A549 (cell line): Measurements from ENCODE around the gene FOXS1. TPM values are rescaled to one million over a fixed set of nuclear protein-coding genes. Genes with fewer than 3 reads are reported as not detected.

ENCODE experiments used
- ATAC-seq, 2 experiments: fragments of 200-7000 bp in 1 of 2; fragments of >200 bp in 1 of 2; cut with Nextera tagmentation in 1 of 2; cut with Tn5 transposase in 1 of 2; 3 replicates each; pipeline versions ENCODE4 v1.8.0 to v1.9.1; 2018 to 2020; ENCODE audit warnings: mild to moderate bottlenecking in 1 of 2, moderate library complexity in 1 of 2
- CTCF ChIA-PET: fragments of 300-600 bp; sonication (Branson Sonifier 250); formaldehyde crosslinking; extraction: SDS; loops from one replicate; lab custom pipeline; 2021; ENCODE audit warnings: antibody characterized with exemption, inconsistent platforms; lab: Yijun Ruan, JAX
- POLR2A ChIA-PET: fragments of 350-600 bp; formaldehyde crosslinking; extraction: SDS; loops from one replicate; lab custom pipeline; 2021; ENCODE audit warnings: antibody characterized with exemption, inconsistent platforms; lab: Yijun Ruan, JAX
- DNase-seq, 2 experiments: peaks; one replicate each; pipeline versions ENCODE4 v3.0.0 to v3.0.0-alpha.2; 2011 to 2016; ENCODE audit warnings: low read depth in 1 of 2, low spot score in 1 of 2
- FAIRE-seq: peaks from 2 replicates; lab custom pipeline; 2011; peaks lifted over from hg19 to GRCh38; lab: Jason Lieb, UNC
- H3K27ac ChIP-seq, 2 experiments: fragments of >200 bp; sonication (Bioruptor Twin); formaldehyde crosslinking; 3 replicates each; pipeline ENCODE4 v1.5.1; 2016 to 2017
- H3K4me1 ChIP-seq: fragments of >200 bp; sonication (Bioruptor Twin); formaldehyde crosslinking; 3 replicates; pipeline ENCODE4 v1.6.1; 2016
- H3K4me2 ChIP-seq: fragments of >200 bp; sonication (Bioruptor Twin); formaldehyde crosslinking; 3 replicates; pipeline ENCODE4 v1.6.1; 2016
- H3K4me3 ChIP-seq: fragments of >200 bp; sonication (Bioruptor Twin); formaldehyde crosslinking; 3 replicates; pipeline ENCODE4 v1.5.1; 2016
- H3K9me3 ChIP-seq: fragments of >200 bp; sonication (Bioruptor Twin); formaldehyde crosslinking; 3 replicates; pipeline ENCODE4 v1.6.1; 2016
- ATOH8 ChIP-seq: fragments of 250-450 bp; sonication (Bioruptor Pico); IDR thresholded peaks from 2 replicates; pipeline ENCODE4 v1.5.0; 2020; ENCODE audit warnings: low read depth, mild to moderate bottlenecking, moderate library complexity
- BHLHE40 ChIP-seq: IDR thresholded peaks from 2 replicates; pipeline ENCODE4 v1.6.1; 2012; ENCODE audit warnings: low read depth, low read length, inconsistent platforms
- CBX2 ChIP-seq: fragments of 200-600 bp; sonication (generic); IDR thresholded peaks from 2 replicates; pipeline ENCODE4 v1.6.1; 2016; ENCODE audit warnings: low read depth, mild to moderate bottlenecking, borderline replicate concordance
- CHD2 ChIP-seq: fragments of 150-350 bp; IDR thresholded peaks from 2 replicates; pipeline ENCODE4 v1.6.1; 2014; ENCODE audit warnings: low read length; ENCODE audit not compliant: partially characterized antibody
- EHF ChIP-seq: fragments of 250-450 bp; sonication (Bioruptor Pico); IDR thresholded peaks from 2 replicates; pipeline ENCODE4 v1.5.0; 2020; ENCODE audit warnings: mild to moderate bottlenecking
- EHMT2 ChIP-seq: fragments of 200-600 bp; sonication (generic); IDR thresholded peaks from 2 replicates; pipeline ENCODE4 v1.6.1; 2016; ENCODE audit warnings: antibody characterized with exemption, low read depth, mild to moderate bottlenecking, moderate library complexity
- GATA3 ChIP-seq: IDR thresholded peaks from 2 replicates; pipeline ENCODE4 v1.6.1; 2012; ENCODE audit warnings: borderline replicate concordance
- HES2 ChIP-seq: fragments of >200 bp; sonication (Bioruptor Twin); formaldehyde crosslinking; IDR thresholded peaks from 2 replicates; pipeline ENCODE4 v1.6.1; 2016
- HEYL ChIP-seq: fragments of 250-450 bp; sonication (Bioruptor Pico); IDR thresholded peaks from 2 replicates; pipeline ENCODE4 v1.8.0; 2021; ENCODE audit warnings: mild to moderate bottlenecking, moderate library complexity
- HOXA7 ChIP-seq: fragments of 250-450 bp; sonication (Bioruptor Pico); IDR thresholded peaks from 2 replicates; pipeline ENCODE4 v1.5.0; 2020; ENCODE audit warnings: mild to moderate bottlenecking, moderate library complexity
- JUNB ChIP-seq: fragments of >200 bp; sonication (Bioruptor Twin); formaldehyde crosslinking; IDR thresholded peaks from 2 replicates; pipeline ENCODE4 v1.6.1; 2016
- KDM5A ChIP-seq: fragments of 200-600 bp; sonication (generic); IDR thresholded peaks from 2 replicates; pipeline ENCODE4 v1.6.1; 2016; ENCODE audit warnings: antibody characterized with exemption, mild to moderate bottlenecking
- MAZ ChIP-seq: fragments of 150-350 bp; IDR thresholded peaks from 2 replicates; pipeline ENCODE4 v1.6.1; 2014; ENCODE audit warnings: antibody characterized with exemption, low read depth, low read length, borderline replicate concordance
- POLR2AphosphoS2 ChIP-seq: conservative IDR thresholded peaks from 2 replicates; pipeline ENCODE4 v1.6.1; 2012; ENCODE audit warnings: low read length, improper control_type of control experiment, inconsistent platforms
- RAD21 ChIP-seq, 2 experiments: fragments of >200 bp in 1 of 2; sonication (Bioruptor Twin) in 1 of 2; formaldehyde crosslinking in 1 of 2; IDR thresholded peaks in 1 of 2; conservative IDR thresholded peaks in 1 of 2; 2 replicates in 1 of 2; 3 replicates in 1 of 2; pipeline ENCODE4 v1.6.1; 2012 to 2018; ENCODE audit warnings: inconsistent platforms in 1 of 2
- ZFP36 ChIP-seq: fragments of 450-650 bp; IDR thresholded peaks from 2 replicates; pipeline ENCODE4 v1.6.1; 2014; ENCODE audit warnings: borderline replicate concordance; ENCODE audit not compliant: partially characterized antibody
- WGBS: methylation state at CpG from one replicate; pipeline ENCODE4 v1.1.6; 2017; ENCODE audit errors: missing lambda C conversion rate; 5-methylcytosine and 5-hydroxymethylcytosine counted together
- polyA plus RNA-seq, 4 experiments: library from polyadenylated mRNA; depleted of rRNA in 3 of 4; stranded (reverse); fragments of >200 nt; fragmentation: RNase III in 1 of 4; extraction: RNeasy Plus Mini Kit Qiagen cat#74134 plus additional on column Dnase treatment in 1 of 4; gene quantifications; 2 replicates in 3 of 4; 3 replicates in 1 of 4; pipeline ENCODE4 v1.2.3, GENCODE V29; 2011 to 2017
- small RNA-seq, 6 experiments: library from RNA; depleted of rRNA; stranded (forward); fragments of <200 nt; gene quantifications; one replicate each; pipeline ENCODE3, GENCODE V24; 2012

FOXS1 gene
- polyA plus RNA-seq, 2 of the 4 experiments (the other 2 are of a cell fraction): 1.5 to 3.7 TPM

GRCh38 chr20:31801508-31801907 lies 43.9 kb downstream of the FOXS1 start:
- FAIRE-seq: no peak
- 91% methylated on average over 7 of the region's 7 CpGs for WGBS
- no peak overlapping the region for H3K4me3 ChIP-seq
- no peak overlapping the region for H3K4me2 ChIP-seq
- TF ChIP-seq ATOH8 (CRISPR knock-in tag) (no peak), BHLHE40 (no peak), ZFP36 (no peak), HES2 (no peak), EHMT2 (no peak), HOXA7 (CRISPR knock-in tag) (no peak), KDM5A (no peak), MAZ (no peak), HEYL (CRISPR knock-in tag) (no peak), JUNB (no peak), CHD2 (no peak), GATA3 (no peak), CBX2 (no peak), POLR2AphosphoS2 (no peak)
- TF ChIP-seq, all 56 proteins: peak for 0
- no peak for DNase-seq
- ATAC-seq: no peak
- Histone ChIP-seq H3K4me1 (no peaks in the 10 kb centered on the region), H3K9me3 (no peaks in the 10 kb centered on the region), H3K27ac (no peak overlapping the region)
- POLR2A ChIA-PET: no interaction called here
- CTCF ChIA-PET: no interaction called here

- H3K9me3 ChIP-seq: no peaks in the 10 kb centered on the region
- POLR2A ChIA-PET: no interaction called here
- FAIRE-seq: no peak
- no peaks in the 10 kb centered on the region for H3K4me1 ChIP-seq
- TF ChIP-seq EHF (CRISPR knock-in tag) (no peak), RAD21 (conservative IDR thresholded peaks at IDR 0.05 in 1 of 2, IDR thresholded peaks at IDR 0.05 in 1 of 2) (no peak)
- no peak overlapping the region for H3K27ac ChIP-seq
- 95% methylated on average over 3 of the region's 3 CpGs for WGBS
- H3K4me3 ChIP-seq: no peak overlapping the region
- CTCF ChIA-PET: interaction anchor here (0.9 to 2.3 kb wide), 4 partner anchors 10 to 163 kb away, joined by 3 to 8 read pairs (median 4); no protein-coding TSS in a partner anchor
- no peak for DNase-seq
- no peak overlapping the region for H3K4me2 ChIP-seq
- no peak for ATAC-seq
These were observed 48.0 kb downstream of the FOXS1 start for GRCh38 chr20:31797364-31797763.

Small RNAs within 50 kb of the gene (small RNA-seq; reads per million reads assigned to genes)
- gene AL160175.1: 0 reads per million in 6 experiments

Other genes starting within 250 kb of the FOXS1 start
- gene ID1, start 240.3 kb downstream of the FOXS1 start, polyA plus RNA-seq (2011; rRNA removed): 237 and 250 TPM in 2 replicates
- gene ID1, start 240.3 kb downstream of the FOXS1 start, polyA plus RNA-seq (2017; fragmentation: RNase III; extraction: RNeasy Plus Mini Kit Qiagen cat#74134 plus additional on column Dnase treatment): 257 to 432 TPM (median 387 TPM) in 3 replicates
- gene COX4I2, start 207.7 kb downstream of the FOXS1 start, polyA plus RNA-seq (2011; rRNA removed): not detected in 2 replicates
- gene COX4I2, start 207.7 kb downstream of the FOXS1 start, polyA plus RNA-seq (2017; fragmentation: RNase III; extraction: RNeasy Plus Mini Kit Qiagen cat#74134 plus additional on column Dnase treatment): not detected in 3 replicates
- 159 and 178 TPM in 2 replicates for gene BCL2L1, start 122.7 kb downstream of the FOXS1 start, polyA plus RNA-seq (2011; rRNA removed)
- 143 to 157 TPM (median 154 TPM) in 3 replicates for gene BCL2L1, start 122.7 kb downstream of the FOXS1 start, polyA plus RNA-seq (2017; fragmentation: RNase III; extraction: RNeasy Plus Mini Kit Qiagen cat#74134 plus additional on column Dnase treatment)
- gene TPX2, start 106.3 kb downstream of the FOXS1 start, polyA plus RNA-seq (2011; rRNA removed): 79.4 and 92.9 TPM in 2 replicates
- 84.9 to 106 TPM (median 92.9 TPM) in 3 replicates for gene TPX2, start 106.3 kb downstream of the FOXS1 start, polyA plus RNA-seq (2017; fragmentation: RNase III; extraction: RNeasy Plus Mini Kit Qiagen cat#74134 plus additional on column Dnase treatment)
- gene MYLK2, start 26.2 kb downstream of the FOXS1 start, polyA plus RNA-seq (2011; rRNA removed): 0.09 and 0.20 TPM in 2 replicates
- gene MYLK2, start 26.2 kb downstream of the FOXS1 start, polyA plus RNA-seq (2017; fragmentation: RNase III; extraction: RNeasy Plus Mini Kit Qiagen cat#74134 plus additional on column Dnase treatment): 0.36 to 0.63 TPM (median 0.51 TPM) in 3 replicates
- gene DUSP15, start 24.9 kb upstream of the FOXS1 start, polyA plus RNA-seq (2011; rRNA removed): 0.46 and 0.53 TPM in 2 replicates
- gene DUSP15, start 24.9 kb upstream of the FOXS1 start, polyA plus RNA-seq (2017; fragmentation: RNase III; extraction: RNeasy Plus Mini Kit Qiagen cat#74134 plus additional on column Dnase treatment): 0.70 to 1.3 TPM (median 0.96 TPM) in 3 replicates
- 0.06 and 0.08 TPM in 2 replicates for gene TTLL9, start 25.0 kb upstream of the FOXS1 start, polyA plus RNA-seq (2011; rRNA removed)
- 0.04 to 0.24 TPM (median 0.15 TPM) in 3 replicates for gene TTLL9, start 25.0 kb upstream of the FOXS1 start, polyA plus RNA-seq (2017; fragmentation: RNase III; extraction: RNeasy Plus Mini Kit Qiagen cat#74134 plus additional on column Dnase treatment)
- gene PDRG1, start 106.4 kb upstream of the FOXS1 start, polyA plus RNA-seq (2011; rRNA removed): 15.3 and 20.7 TPM in 2 replicates
- 25.2 to 27.8 TPM (median 27.2 TPM) in 3 replicates for gene PDRG1, start 106.4 kb upstream of the FOXS1 start, polyA plus RNA-seq (2017; fragmentation: RNase III; extraction: RNeasy Plus Mini Kit Qiagen cat#74134 plus additional on column Dnase treatment)
- gene XKR7, start 122.5 kb upstream of the FOXS1 start, polyA plus RNA-seq (2011; rRNA removed): not detected in 2 replicates
- gene XKR7, start 122.5 kb upstream of the FOXS1 start, polyA plus RNA-seq (2017; fragmentation: RNase III; extraction: RNeasy Plus Mini Kit Qiagen cat#74134 plus additional on column Dnase treatment): 0.01 TPM in 1 of 3 replicates, not detected in the others
- gene CCM2L, start 164.8 kb upstream of the FOXS1 start, polyA plus RNA-seq (2011; rRNA removed): 0.05 and 0.13 TPM in 2 replicates
- gene CCM2L, start 164.8 kb upstream of the FOXS1 start, polyA plus RNA-seq (2017; fragmentation: RNase III; extraction: RNeasy Plus Mini Kit Qiagen cat#74134 plus additional on column Dnase treatment): 0.13 to 0.32 TPM (median 0.18 TPM) in 3 replicates
- 0.06 and 0.07 TPM in 2 replicates for gene HCK, start 206.6 kb upstream of the FOXS1 start, polyA plus RNA-seq (2011; rRNA removed)
- 0.07 TPM in 1 of 3 replicates, not detected in the others for gene HCK, start 206.6 kb upstream of the FOXS1 start, polyA plus RNA-seq (2017; fragmentation: RNase III; extraction: RNeasy Plus Mini Kit Qiagen cat#74134 plus additional on column Dnase treatment)